Left forelimb (tissue), 1 donor: Measurements from ENCODE around the gene SELL.
"Not testable (repeated sequence)": the region's sequence is repeated elsewhere in the genome, so short reads cannot be mapped to it uniquely, and the experiment has no call there.

Experiments used
- DNase-seq: peaks from one replicate; pipeline ENCODE4 v3.0.0-alpha.2; 2018; ENCODE audit warnings: low spot score

Gene SELL

DNA sequence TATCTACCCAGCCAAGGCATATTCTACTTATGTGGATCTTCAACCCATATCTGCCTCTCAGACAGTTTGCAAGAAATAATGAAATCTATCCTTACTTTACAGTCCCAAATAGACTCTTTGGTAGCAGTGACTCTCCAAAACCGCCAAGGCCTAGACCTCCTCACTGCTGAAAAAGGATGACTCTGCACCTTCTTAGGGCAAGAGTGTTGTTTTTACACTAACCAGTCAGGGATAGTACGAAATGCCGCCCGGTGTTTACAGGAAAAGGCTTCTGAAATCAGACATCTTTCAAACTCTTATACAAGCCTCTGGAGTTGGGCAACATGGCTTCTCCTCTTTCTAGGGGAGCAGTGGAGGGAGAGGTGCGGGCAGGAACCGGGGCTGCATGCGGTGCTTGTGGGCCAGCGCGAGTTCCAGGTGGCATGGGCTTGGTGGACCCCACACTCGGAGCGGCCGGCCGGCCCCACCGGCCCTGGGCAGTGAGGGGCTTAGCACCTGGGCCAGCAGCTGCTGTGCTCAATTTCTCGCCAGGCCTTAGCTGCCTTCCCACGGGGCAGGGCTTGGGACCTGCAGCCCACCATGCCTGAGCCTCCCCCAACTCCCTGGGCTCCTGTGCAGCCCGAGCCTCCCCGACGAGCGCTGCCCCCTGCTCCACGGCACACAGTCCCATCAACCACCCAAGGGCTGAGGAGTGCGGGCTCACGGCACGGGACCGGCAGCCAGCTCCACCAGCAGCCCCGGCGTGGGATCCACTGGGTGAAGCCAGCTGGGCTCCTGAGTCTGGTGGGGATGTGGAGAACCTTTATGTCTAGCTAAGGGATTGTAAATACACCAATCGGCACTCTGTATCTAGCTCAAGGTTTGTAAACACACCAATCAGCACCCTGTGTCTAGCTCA is 43.5 kb downstream of the SELL start:
- not testable (repeated sequence) for DNase-seq

DNA sequence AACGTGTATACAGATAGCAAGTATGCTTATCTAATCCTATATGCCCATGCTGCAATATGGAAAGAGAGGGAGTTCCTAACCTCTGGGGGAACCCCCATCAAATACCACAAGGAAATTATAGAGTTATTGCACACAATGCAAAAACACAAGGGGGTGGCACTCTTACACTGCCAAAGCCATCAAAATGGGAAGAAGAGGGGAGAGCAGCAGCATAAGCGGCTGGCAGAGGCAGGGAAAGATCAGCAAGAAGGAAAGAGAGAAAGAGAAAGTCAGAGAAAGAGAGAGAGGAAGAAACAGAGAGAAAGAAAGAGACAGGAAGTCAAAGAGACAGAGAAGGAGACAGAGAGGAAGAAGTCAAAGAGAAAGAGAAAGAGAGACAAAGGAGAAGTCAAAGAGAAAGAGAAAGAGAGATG is 44.2 kb downstream of the SELL start:
- not testable (repeated sequence) for DNase-seq

DNA sequence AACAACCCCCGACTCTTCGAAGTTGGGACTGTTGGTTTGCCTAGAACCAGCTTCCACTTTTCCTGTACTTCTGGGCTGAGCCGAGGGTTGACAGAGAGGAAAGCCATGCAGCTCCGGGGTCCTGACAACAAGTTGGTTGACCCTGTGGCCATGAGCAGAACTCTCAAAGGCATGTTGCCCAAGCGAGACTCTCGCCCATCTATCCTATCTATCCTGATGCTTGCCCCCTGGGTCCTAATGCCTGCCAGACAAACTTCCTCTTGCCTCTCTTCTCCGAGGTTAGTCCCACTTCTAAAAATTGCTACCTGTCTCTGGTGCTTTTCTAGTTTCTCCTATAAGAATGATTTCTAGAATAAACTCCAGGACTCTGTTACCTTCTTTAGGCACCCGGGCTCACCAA is 48.7 kb downstream of the SELL start:
- not testable (repeated sequence) for DNase-seq

DNA sequence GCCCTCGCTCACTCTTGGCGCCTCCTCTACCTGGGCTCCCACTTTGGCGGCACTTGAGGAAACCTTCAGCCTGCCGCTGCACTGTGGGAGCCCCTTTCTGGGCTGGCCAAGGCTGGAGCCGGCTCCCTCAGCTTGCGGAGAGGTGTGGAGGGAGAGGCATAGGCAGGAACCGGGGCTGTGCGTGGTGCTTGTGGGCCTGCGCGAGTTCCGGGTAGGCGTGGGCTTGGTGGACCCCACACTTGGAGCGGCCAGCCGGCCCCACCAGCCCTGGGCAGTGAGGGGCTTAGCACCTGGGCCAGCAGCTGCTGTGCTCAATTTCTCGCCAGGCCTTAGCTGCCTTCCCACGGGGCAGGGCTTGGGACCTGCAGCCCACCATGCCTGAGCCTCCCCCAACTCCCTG is 50.4 kb downstream of the SELL start:
- not testable (repeated sequence) for DNase-seq

DNA sequence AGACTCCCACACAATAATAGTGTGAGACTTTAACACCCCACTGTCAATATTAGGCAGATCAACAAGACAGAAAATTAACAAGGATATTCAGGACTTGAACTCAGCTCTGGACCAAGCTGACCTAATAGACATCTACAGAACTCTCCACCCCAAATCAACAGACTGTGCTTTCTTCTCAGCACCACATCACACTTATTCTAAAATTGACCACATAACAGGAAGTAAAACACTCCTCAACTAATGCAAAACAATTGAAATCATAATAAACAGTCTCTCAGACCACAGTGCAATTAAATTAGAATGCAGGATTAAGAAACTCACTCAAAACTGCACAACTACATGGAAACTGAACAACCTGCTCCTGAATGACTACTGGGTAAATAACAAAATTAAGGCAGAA is 52.6 kb downstream of the SELL start:
- not testable (repeated sequence) for DNase-seq

DNA sequence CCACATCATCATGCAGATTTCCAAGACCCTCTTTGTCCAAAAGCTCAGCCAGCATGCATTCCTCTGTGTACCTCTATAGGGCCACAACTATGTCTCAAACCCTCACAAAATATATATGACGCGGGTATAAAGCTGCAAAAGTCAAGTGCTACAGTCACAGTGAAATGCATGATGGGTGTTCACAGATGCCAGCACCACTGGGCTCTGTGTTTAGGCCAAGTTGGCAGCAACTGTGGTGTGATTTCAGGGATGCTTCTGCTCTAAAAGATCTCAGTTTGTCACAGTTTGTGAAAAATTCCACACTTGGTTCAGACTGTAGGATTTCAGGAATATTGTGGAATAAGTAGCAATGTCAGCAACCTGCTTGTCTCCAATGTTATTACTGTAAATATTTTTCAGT is 57.5 kb downstream of the SELL start:
- DNase-seq = no peak

DNA sequence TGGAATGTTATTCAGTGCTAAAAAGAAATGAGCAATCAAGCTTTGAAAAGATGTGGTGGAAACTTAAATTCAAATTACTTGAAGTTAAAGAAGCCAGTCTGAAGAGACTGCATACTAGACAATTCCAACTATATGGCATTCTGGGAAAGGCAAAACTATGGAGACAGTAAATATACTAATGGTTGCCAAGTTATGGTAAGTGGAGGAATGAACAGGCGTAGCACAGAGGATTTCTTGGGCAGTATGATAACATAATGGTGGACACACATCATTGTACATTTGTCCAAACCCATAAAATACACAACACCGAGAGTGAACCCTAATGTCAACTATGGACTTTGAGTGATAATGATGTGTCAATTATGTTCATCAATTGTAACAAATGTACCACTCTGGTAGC is 60.4 kb downstream of the SELL start:
- DNase-seq = no peak

DNA sequence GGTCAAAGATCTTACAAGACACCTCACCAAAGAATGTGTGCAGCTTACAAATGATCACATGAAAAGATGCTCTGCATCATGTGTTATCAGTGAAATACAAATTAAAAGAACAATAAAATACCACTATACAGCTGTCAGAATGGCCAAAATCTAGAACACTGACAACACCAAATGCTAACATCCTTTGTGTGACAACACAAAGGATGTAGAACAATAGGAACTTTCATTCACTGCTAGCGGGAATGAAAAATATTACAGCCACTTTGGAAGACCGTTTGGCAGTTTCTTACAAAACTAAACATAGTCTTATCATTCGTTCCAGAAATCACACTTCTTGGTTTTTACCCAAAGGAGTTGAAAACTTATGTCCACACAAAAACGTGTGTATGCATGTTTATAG is 60.9 kb downstream of the SELL start:
- DNase-seq = no peak

DNA sequence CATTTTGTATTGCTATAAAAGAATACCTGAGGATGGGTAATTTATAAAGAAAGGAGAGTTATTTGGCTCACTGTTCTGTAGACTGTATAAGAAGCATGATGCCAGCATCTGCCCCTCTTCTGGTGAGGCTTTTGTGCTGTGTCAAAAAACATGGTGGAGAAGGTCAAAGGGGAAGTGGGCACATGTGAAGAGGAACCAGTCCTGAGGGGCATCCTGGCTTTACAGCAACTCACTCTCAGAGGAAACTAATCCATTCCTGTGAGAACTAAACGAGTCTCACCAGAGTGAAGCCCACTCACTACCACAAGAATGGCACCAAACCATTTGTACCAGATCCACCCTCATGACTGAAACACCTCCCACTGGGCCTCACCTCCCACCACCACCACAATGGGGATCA is 62.7 kb downstream of the SELL start:
- DNase-seq = no peak

DNA sequence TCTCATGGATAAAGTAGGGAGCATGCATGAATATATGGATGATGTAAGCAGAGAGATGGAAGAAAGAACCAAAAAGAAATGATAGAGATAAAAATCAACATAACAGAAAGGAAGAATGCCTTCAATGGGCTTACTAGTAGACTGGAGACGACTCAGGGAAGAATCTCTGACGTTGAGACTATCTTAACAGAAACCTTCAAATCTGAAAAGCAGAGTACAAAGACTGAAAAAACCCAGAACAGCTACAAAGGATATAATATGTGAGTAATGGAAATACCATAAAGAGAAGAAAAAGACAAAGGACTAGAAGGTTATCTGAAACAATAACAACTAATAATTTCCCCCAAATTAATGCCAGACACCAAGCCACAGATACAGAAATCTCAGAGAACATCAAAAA is 63.2 kb downstream of the SELL start:
- no peak for DNase-seq

DNA sequence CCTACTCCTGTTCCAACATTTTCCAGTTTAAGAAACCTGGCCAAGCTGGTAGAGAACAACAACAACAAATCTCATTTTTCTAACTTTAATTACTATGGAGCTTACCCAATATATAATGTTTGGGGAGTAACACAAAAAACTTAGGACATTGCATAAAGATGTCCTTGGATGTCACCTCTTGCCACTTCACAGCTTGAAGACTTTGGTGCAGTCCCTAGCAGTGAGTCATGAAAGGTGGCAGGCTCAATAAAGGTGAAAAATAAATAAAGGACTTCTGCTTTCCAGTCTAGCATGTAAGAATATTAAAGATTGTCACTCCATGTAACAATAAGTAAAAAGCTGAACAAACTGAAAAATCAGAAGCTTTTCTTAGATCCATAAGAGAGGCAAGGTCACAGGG is 63.9 kb downstream of the SELL start:
- DNase-seq = no peak

DNA sequence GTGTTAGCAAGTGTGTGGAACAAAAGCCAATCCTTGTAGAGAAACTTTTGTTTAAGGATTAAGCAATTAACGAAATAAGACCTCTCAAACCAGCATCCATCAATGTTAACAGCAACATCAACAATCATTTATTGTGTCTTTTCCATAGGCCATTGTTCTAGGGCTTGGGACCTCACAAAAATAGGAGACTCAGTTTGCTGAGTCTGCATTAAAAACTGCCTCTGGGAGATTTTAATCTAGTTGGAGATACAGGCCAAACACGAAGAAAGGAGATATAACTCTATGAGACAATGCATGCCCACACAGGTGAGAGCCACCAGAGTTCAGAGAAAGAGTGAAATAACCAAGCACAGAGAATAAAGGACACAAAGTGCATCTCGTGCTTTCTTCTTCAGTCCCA is 67.1 kb downstream of the SELL start:
- DNase-seq = no peak
